Activated CD4-positive, alpha-beta memory T cell treated with anti-CD3 and anti-CD28 coated beads for 36 hours (primary cell): ENCODE data around the gene PHF5A. TPM values are rescaled to one million over a fixed set of nuclear protein-coding genes. Genes with fewer than 3 reads are reported as not detected.

Source experiments
- total RNA-seq, 2 experiments: library from RNA; stranded (reverse); gene quantifications; one replicate each; pipeline ENCODE4 v1.2.3, GENCODE V29; 2021

The PHF5A gene
- total RNA-seq, 2 experiments from 2014 or later = 55.4 to 60.0 TPM

Other genes with a start within 250 kb of the PHF5A start
- under 1 TPM; 0.12 to 0.21 TPM for gene CHADL, start 227.8 kb downstream of the PHF5A start, total RNA-seq
- gene RANGAP1, start 182.5 kb downstream of the PHF5A start, total RNA-seq = 100 to 1,000 TPM; 154 to 156 TPM
- 10 to 100 TPM; 37.7 to 39.3 TPM for gene ZC3H7B, start 167.2 kb downstream of the PHF5A start, total RNA-seq
- gene TEF, start 86.8 kb downstream of the PHF5A start, total RNA-seq = 1 to 10 TPM; 1.4 to 1.6 TPM
- gene TOB2, start 21.9 kb downstream of the PHF5A start, total RNA-seq = 10 to 100 TPM; 34.2 TPM
- gene ACO2, start 425 bp upstream of the PHF5A start, total RNA-seq = 100 to 1,000 TPM; 103 to 105 TPM
- 10 to 100 TPM; 23.3 to 23.8 TPM for gene POLR3H, start 75.8 kb upstream of the PHF5A start, total RNA-seq
- not detected for gene CSDC2, start 92.3 kb upstream of the PHF5A start, total RNA-seq
- gene PMM1, start 121.1 kb upstream of the PHF5A start, total RNA-seq = 10 to 100 TPM; 45.1 to 46.4 TPM
- gene DESI1, start 152.4 kb upstream of the PHF5A start, total RNA-seq = 10 to 100 TPM; 55.5 to 57.9 TPM
- gene XRCC6, start 152.6 kb upstream of the PHF5A start, total RNA-seq = 100 to 1,000 TPM; 403 to 409 TPM
- 100 to 1,000 TPM; 236 to 242 TPM for gene SNU13, start 220.2 kb upstream of the PHF5A start, total RNA-seq
- gene MEI1, start 230.8 kb upstream of the PHF5A start, total RNA-seq = 10 to 100 TPM; 51.3 to 52.3 TPM